Measurements from ENCODE around the gene PCYT1A. TPM values are rescaled to one million over a fixed set of nuclear protein-coding genes. Genes with fewer than 3 reads are reported as not detected.
"Not testable (repeated sequence)": the region's sequence is repeated elsewhere in the genome, so short reads cannot be mapped to it uniquely, and the experiment has no call there.

Gene PCYT1A
- total and polyA plus RNA-seq, 4 donors = 21.2 to 67.4 (median 42.7) TPM

DNA sequence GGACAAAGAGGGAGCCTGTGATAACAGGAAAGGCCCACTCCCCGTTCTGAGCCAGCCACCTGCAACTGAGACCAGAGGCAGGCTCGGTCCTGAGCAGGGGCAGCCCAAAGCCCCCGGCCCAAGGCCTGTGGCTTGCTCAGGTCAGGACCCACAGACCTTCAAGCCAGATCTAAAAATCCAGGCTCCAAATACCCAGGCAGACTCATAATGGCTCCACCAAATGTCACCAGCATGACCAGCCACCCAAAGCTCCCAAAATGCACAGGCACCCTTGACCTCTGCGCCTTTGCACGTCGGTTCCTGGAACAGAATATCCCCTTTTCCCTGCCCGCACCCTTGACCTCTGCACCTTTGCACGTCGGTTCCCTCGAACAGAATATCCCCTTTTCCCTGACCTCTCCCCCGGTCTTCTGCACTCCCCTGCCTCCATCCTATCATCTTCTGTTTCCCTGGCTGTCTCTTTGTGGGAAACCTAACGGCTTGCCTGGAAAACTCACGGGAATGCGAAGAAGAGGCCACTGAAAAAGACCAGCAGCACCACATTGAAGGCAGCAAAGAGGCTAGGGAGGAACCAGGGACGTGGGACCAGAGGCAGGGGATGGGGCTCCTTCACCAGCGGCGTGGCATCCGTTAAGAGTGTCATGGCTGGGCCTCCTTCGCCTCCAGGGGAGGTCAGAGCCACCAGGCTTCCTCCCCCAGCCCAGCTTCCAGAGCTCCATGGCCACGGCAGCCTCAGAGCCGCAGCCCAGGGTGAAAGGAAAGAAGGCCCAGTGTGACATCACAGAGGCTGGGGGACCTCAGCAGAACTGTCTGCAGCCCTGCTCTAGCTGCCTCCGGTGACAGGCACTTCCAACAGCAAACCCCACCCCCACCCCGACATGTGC lies 76.6 kb downstream of the PCYT1A start, which contains the start of gene ZDHHC19:
ZDHHC19 (minus strand) TSS at position 728 of the 884 bp plus-strand sequence; CDS start at position 643, 85 bp downstream.
- peaks cover 0 to 2% (median 0%) of the 10 kb centered on the region in 4 donors for H3K9me3 ChIP-seq (ENCODE audit: control insufficient read depth in 4 of 4, insufficient read depth in 3 of 4, low read length in 3 of 4)
- H3K4me1 ChIP-seq (ENCODE audit: control insufficient read depth in 5 of 5, insufficient read depth in 5 of 5, low read length in 5 of 5) = peaks cover 0 to 4% (median 0%) of the 10 kb centered on the region in 5 donors
- no peak within 1 kb of the TSS for H3K27ac ChIP-seq (ENCODE audit: low read depth in 1 of 2, low read length in 1 of 2)
- H3K9ac ChIP-seq (ENCODE audit: insufficient read depth in 1 of 2, low read length in 2 of 2) = no peak within 1 kb of the TSS
- no peak within 1 kb of the TSS for H3K4me3 ChIP-seq
- no peaks in the 10 kb centered on the region for H3K36me3 ChIP-seq (ENCODE audit: control insufficient read depth in 4 of 4, insufficient read depth in 4 of 4, low read length in 4 of 4)
- TF ChIP-seq, protein P1, sequence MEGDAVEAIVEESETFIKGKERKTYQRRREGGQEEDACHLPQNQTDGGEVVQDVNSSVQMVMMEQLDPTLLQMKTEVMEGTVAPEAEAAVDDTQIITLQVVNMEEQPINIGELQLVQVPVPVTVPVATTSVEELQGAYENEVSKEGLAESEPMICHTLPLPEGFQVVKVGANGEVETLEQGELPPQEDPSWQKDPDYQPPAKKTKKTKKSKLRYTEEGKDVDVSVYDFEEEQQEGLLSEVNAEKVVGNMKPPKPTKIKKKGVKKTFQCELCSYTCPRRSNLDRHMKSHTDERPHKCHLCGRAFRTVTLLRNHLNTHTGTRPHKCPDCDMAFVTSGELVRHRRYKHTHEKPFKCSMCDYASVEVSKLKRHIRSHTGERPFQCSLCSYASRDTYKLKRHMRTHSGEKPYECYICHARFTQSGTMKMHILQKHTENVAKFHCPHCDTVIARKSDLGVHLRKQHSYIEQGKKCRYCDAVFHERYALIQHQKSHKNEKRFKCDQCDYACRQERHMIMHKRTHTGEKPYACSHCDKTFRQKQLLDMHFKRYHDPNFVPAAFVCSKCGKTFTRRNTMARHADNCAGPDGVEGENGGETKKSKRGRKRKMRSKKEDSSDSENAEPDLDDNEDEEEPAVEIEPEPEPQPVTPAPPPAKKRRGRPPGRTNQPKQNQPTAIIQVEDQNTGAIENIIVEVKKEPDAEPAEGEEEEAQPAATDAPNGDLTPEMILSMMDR (IDR thresholded peaks at IDR 0.05; ENCODE audit: control extremely low read depth, extremely low read depth) = no peak
- no peaks in the 10 kb centered on the region for H3K27me3 ChIP-seq (ENCODE audit: control insufficient read depth in 3 of 3, insufficient read depth in 3 of 3, low read length in 2 of 3)
- DNase-seq (no peak), ATAC-seq (ENCODE audit: insufficient read depth, low FRiP score) (no peak)
- 71 to 78% methylated on average over 22 to 23 of the region's 23 CpGs for WGBS, 2 donors

DNA sequence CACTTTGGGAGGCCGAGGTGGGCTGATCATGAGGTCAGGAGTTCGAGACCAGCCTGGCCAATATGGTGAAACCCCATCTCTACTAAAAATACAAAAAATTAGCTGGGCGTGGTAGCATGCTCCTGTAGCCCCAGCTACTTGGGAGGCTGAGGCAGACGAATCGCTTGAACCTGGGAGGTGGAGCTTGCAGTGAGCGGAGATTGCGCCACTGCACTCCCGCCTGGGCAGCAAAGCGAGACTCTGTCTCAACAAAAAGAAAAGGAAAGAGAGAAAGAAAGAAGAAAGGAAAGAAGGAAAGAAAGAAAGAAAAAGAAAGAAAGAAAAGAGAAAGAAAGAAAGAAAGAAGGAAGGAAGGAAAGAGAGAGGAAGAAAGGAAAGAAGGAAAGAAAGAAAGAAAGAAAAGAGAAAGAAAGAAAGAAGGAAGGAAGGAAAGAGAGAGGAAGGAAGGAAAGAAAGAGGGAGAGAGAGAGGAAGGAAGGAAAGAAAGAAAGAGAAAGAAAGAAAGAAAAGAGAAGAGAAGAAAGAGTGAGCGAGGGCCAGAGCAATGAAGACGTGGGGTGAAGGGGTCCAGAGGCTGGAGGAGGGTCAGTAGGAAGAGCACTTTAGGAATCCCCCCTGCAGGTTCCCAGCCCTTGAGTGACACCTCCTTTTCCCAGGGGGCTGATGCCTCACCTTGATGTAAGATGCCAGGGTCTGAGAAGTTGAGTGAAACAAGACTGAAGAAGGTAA lies 77.4 kb downstream of the PCYT1A start:
- not testable (repeated sequence) for ATAC-seq (ENCODE audit: insufficient read depth, low FRiP score); H3K27ac ChIP-seq (ENCODE audit: low read depth in 1 of 2, low read length in 1 of 2); DNase-seq; H3K27me3 ChIP-seq (ENCODE audit: control insufficient read depth in 3 of 3, insufficient read depth in 3 of 3, low read length in 2 of 3); H3K36me3 ChIP-seq (ENCODE audit: control insufficient read depth in 4 of 4, insufficient read depth in 4 of 4, low read length in 4 of 4); H3K9ac ChIP-seq (ENCODE audit: insufficient read depth in 1 of 2, low read length in 2 of 2); H3K4me3 ChIP-seq; H3K9me3 ChIP-seq (ENCODE audit: control insufficient read depth in 4 of 4, insufficient read depth in 3 of 4, low read length in 3 of 4); H3K4me1 ChIP-seq (ENCODE audit: control insufficient read depth in 5 of 5, insufficient read depth in 5 of 5, low read length in 5 of 5)
- 81 to 93% methylated on average over 11 of the region's 11 CpGs for WGBS, 2 donors

DNA sequence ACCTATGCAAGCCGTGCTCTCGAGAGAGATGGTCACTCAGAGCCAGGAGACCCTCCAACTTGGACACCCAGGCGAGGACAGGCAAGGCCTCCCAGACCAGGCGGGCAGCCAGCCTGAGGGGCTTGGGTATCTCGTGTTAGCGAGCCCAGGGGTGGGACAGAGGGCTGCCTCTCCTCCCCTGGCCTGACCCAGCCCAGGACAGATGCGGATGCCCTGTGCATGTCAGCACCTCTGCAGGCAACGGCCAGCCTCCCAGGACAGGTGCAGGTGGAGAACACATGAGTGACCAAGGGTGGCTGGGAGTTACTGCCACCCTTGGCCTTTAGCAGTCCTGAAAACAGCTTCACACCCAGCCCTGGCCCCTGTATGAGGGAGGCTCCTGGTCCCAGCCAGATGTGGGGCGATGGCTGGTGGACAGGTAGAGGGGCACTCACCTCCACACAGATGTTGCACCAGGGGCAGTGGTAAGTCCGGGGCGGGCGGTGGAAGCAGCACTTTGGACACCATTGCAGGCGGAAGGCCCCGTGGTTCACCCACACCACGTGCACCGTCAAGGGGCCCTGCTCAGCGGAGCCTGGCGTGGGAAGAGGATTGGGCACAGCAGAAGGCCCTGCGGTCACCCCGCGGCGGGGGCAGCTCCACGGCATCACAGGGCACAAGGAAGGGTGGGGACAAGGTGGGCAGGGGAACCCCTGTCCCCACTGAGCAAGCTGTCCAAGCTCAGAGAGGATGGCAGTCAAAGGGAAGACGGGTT lies 78.4 kb downstream of the PCYT1A start:
- Histone ChIP-seq H3K9ac (ENCODE audit: insufficient read depth in 1 of 2, low read length in 2 of 2) (no peak overlapping the region), H3K9me3 (ENCODE audit: control insufficient read depth in 4 of 4, insufficient read depth in 3 of 4, low read length in 3 of 4) (peaks cover 0 to 2% (median 0%) of the 10 kb centered on the region in 4 donors), H3K36me3 (ENCODE audit: control insufficient read depth in 4 of 4, insufficient read depth in 4 of 4, low read length in 4 of 4) (no peaks in the 10 kb centered on the region), H3K4me1 (ENCODE audit: control insufficient read depth in 5 of 5, insufficient read depth in 5 of 5, low read length in 5 of 5) (peaks cover 0 to 4% (median 0%) of the 10 kb centered on the region in 5 donors), H3K27me3 (ENCODE audit: control insufficient read depth in 3 of 3, insufficient read depth in 3 of 3, low read length in 2 of 3) (no peaks in the 10 kb centered on the region), H3K4me3 (no peak overlapping the region), H3K27ac (ENCODE audit: low read depth in 1 of 2, low read length in 1 of 2) (no peak overlapping the region)
- no peak for DNase-seq
- TF ChIP-seq, protein P1 (IDR thresholded peaks at IDR 0.05; ENCODE audit: control extremely low read depth, extremely low read depth) = no peak
- 86 to 88% methylated on average over 24 of the region's 24 CpGs for WGBS, 2 donors
- no peak for ATAC-seq (ENCODE audit: insufficient read depth, low FRiP score)

Measured in lung (tissue), 12 donors.